HCT116 (cell line): Measurements from ENCODE around the gene ADGRB2.

ENCODE experiments used
- POLR2A ChIP-seq: IDR thresholded peaks from 2 replicates; pipeline ENCODE4 v1.7.0; 2011; ENCODE audit warnings: borderline replicate concordance; ENCODE audit not compliant: insufficient read depth, insufficient read length; ENCODE audit errors: extremely low read depth
- POLR2AphosphoS5 ChIP-seq: IDR thresholded peaks from 2 replicates; pipeline ENCODE4 v1.6.1; 2011; ENCODE audit warnings: mild to moderate bottlenecking, low read depth, low read length, moderate library complexity
- TCF7L2 ChIP-seq: IDR thresholded peaks from 2 replicates; pipeline ENCODE4 v1.7.0; 2011; ENCODE audit warnings: borderline replicate concordance, inconsistent platforms; ENCODE audit not compliant: insufficient read depth, insufficient read length; ENCODE audit errors: extremely low read depth
- YY1 ChIP-seq: IDR thresholded peaks from 2 replicates; pipeline ENCODE4 v1.6.1; 2011; ENCODE audit warnings: low read length, low read depth, moderate library complexity, mild to moderate bottlenecking; ENCODE audit not compliant: insufficient replicate concordance; ENCODE audit errors: extremely low read depth
- TF ChIP-seq, protein P1 (sequence below), 3 experiments: fragments of 200-600 bp in 1 of 3; sonication (generic) in 1 of 3; IDR thresholded peaks in 2 of 3; conservative IDR thresholded peaks in 1 of 3; 2 replicates each; pipeline ENCODE4 v1.5.1; 2012 to 2017; ENCODE audit warnings: low read depth in 2 of 3, low read length in 2 of 3, antibody characterized with exemption in 1 of 3, borderline replicate concordance in 1 of 3, control low read depth in 1 of 3, mild to moderate bottlenecking in 1 of 3, mixed read lengths in 1 of 3, mixed run types in 1 of 3, moderate library complexity in 1 of 3; ENCODE audit not compliant: insufficient read depth in 1 of 3
- TF ChIP-seq, protein P2 (sequence below): IDR thresholded peaks from 2 replicates; pipeline ENCODE4 v1.6.1; 2012
- TF ChIP-seq, protein P3 (sequence below): IDR thresholded peaks from 2 replicates; pipeline ENCODE4 v1.6.1; 2012; ENCODE audit warnings: low read depth

DNA sequence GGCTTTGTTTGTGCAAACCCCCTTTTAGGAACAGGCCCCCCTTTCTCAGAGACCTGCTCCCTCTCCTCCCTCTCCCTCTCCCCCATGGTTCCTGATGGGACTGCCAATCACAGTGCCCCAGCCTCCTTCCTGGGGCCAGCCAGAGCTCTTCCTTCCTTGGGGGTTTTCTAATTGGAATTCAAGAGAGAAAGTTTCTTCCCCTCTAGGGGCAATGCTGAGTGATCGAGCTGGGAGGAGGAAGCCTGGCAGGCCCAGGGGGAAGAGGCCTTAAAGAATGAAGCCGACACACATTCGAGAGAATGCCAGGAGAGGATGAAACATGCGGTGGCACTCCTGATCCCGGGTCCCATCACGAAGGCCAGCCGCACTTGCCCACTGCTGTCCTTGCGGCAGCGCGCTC lies 39.0 kb downstream of the ADGRB2 start:
- TF ChIP-seq POLR2A = no peak
- no peak for TF ChIP-seq YY1
- TF ChIP-seq, protein P1, sequence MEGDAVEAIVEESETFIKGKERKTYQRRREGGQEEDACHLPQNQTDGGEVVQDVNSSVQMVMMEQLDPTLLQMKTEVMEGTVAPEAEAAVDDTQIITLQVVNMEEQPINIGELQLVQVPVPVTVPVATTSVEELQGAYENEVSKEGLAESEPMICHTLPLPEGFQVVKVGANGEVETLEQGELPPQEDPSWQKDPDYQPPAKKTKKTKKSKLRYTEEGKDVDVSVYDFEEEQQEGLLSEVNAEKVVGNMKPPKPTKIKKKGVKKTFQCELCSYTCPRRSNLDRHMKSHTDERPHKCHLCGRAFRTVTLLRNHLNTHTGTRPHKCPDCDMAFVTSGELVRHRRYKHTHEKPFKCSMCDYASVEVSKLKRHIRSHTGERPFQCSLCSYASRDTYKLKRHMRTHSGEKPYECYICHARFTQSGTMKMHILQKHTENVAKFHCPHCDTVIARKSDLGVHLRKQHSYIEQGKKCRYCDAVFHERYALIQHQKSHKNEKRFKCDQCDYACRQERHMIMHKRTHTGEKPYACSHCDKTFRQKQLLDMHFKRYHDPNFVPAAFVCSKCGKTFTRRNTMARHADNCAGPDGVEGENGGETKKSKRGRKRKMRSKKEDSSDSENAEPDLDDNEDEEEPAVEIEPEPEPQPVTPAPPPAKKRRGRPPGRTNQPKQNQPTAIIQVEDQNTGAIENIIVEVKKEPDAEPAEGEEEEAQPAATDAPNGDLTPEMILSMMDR (IDR thresholded peaks at IDR 0.05 in 2 of 3, conservative IDR thresholded peaks at IDR 0.05 in 1 of 3; ENCODE audit: borderline replicate concordance in 1 of 3, insufficient read depth in 1 of 3, low read depth in 2 of 3, low read length in 2 of 3) = no peak
- no peak for TF ChIP-seq POLR2AphosphoS5
- TF ChIP-seq, protein P2, sequence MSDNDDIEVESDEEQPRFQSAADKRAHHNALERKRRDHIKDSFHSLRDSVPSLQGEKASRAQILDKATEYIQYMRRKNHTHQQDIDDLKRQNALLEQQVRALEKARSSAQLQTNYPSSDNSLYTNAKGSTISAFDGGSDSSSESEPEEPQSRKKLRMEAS = no peak
- TF ChIP-seq, protein P3, sequence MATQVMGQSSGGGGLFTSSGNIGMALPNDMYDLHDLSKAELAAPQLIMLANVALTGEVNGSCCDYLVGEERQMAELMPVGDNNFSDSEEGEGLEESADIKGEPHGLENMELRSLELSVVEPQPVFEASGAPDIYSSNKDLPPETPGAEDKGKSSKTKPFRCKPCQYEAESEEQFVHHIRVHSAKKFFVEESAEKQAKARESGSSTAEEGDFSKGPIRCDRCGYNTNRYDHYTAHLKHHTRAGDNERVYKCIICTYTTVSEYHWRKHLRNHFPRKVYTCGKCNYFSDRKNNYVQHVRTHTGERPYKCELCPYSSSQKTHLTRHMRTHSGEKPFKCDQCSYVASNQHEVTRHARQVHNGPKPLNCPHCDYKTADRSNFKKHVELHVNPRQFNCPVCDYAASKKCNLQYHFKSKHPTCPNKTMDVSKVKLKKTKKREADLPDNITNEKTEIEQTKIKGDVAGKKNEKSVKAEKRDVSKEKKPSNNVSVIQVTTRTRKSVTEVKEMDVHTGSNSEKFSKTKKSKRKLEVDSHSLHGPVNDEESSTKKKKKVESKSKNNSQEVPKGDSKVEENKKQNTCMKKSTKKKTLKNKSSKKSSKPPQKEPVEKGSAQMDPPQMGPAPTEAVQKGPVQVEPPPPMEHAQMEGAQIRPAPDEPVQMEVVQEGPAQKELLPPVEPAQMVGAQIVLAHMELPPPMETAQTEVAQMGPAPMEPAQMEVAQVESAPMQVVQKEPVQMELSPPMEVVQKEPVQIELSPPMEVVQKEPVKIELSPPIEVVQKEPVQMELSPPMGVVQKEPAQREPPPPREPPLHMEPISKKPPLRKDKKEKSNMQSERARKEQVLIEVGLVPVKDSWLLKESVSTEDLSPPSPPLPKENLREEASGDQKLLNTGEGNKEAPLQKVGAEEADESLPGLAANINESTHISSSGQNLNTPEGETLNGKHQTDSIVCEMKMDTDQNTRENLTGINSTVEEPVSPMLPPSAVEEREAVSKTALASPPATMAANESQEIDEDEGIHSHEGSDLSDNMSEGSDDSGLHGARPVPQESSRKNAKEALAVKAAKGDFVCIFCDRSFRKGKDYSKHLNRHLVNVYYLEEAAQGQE = no peak
- no peak for TF ChIP-seq TCF7L2
